K562 (cell line): Measurements from ENCODE around the gene MIS18A. TPM values are rescaled to one million over a fixed set of nuclear protein-coding genes. Genes with fewer than 3 reads are reported as not detected.

Source experiments
- ATAC-seq: fragments of 200-7000 bp; cut with Tn5 transposase; 3 replicates; pipeline ENCODE4 v1.9.1; 2020; ENCODE audit warnings: moderate library complexity
- BruUV-seq: library from RNA; stranded (reverse); fragments of 400-500 nt; replicated peaks from 2 replicates; lab custom pipeline; 2021; lab: Mats Ljungman, UMichigan
- CTCF ChIA-PET: fragments of 300-600 bp; formaldehyde crosslinking; extraction: SDS; loops from one replicate; lab custom pipeline; 2021; ENCODE audit warnings: low intra/inter-chr PET ratio; lab: Yijun Ruan, JAX
- POLR2A ChIA-PET: fragments of 300-600, 350-650 bp; sonication (Branson Sonifier 250); formaldehyde crosslinking; extraction: SDS; loops from one replicate; lab custom pipeline; 2021; ENCODE audit warnings: antibody characterized with exemption, inconsistent platforms; lab: Yijun Ruan, JAX
- DNase-seq, 4 experiments: peaks; one replicate each; pipeline versions ENCODE4 v3.0.0 to v3.0.0-alpha.2; 2011 to 2018; ENCODE audit warnings: low spot score in 3 of 4, mixed read lengths in 3 of 4; ENCODE audit errors: extremely low read depth in 1 of 4
- FAIRE-seq: peaks from 2 replicates; lab custom pipeline; 2011; peaks lifted over from hg19 to GRCh38; lab: Jason Lieb, UNC
- H2AFZ ChIP-seq: 2 replicates; pipeline ENCODE4 v1.6.0; 2011; ENCODE audit warnings: low read depth, low read length, control low read depth, inconsistent platforms
- H3K27ac ChIP-seq: fragments of 200-600 bp; 3 replicates; pipeline ENCODE4 v1.8.0; 2011; ENCODE audit warnings: low read depth, mild to moderate bottlenecking, control low read depth, inconsistent platforms, low read length, moderate library complexity, mixed read lengths; ENCODE audit errors: extremely low read depth
- H3K27me3 ChIP-seq, 2 experiments: fragments of 300-600 bp in 1 of 2; 2 replicates in 1 of 2; 3 replicates in 1 of 2; pipeline versions ENCODE4 v1.6.0 to v1.8.0; 2011; ENCODE audit warnings: inconsistent platforms in 2 of 2, low read length in 2 of 2, mild to moderate bottlenecking in 1 of 2, mixed read lengths in 1 of 2, moderate library complexity in 1 of 2; ENCODE audit not compliant: control insufficient read depth in 2 of 2, insufficient read depth in 2 of 2
- H3K36me3 ChIP-seq: fragments of 300-600 bp; 3 replicates; pipeline ENCODE4 v1.8.0; 2011; ENCODE audit warnings: mild to moderate bottlenecking, low read length, inconsistent platforms; ENCODE audit not compliant: control insufficient read depth, insufficient read depth
- H3K4me1 ChIP-seq, 2 experiments: fragments of 200-600 bp in 1 of 2; replicated peaks in 1 of 2; 2 replicates in 1 of 2; 3 replicates in 1 of 2; pipeline versions ENCODE4 v1.5.1 to v1.8.0; 2011; ENCODE audit warnings: inconsistent platforms in 2 of 2, low read length in 2 of 2, mild to moderate bottlenecking in 1 of 2, mixed read lengths in 1 of 2, moderate library complexity in 1 of 2; ENCODE audit not compliant: control insufficient read depth in 2 of 2, insufficient read depth in 2 of 2
- H3K4me2 ChIP-seq: 2 replicates; pipeline ENCODE4 v1.6.1; 2011; ENCODE audit warnings: low read length, control low read depth, inconsistent platforms, mixed read lengths; ENCODE audit not compliant: insufficient read depth
- H3K4me3 ChIP-seq: fragments of 200-600 bp; sonication (generic), shearing (Covaris generic); 2 replicates; pipeline ENCODE4 v1.5.1; 2016; ENCODE audit warnings: control low read depth, inconsistent platforms
- H3K79me2 ChIP-seq: fragments of 200-600 bp; 3 replicates; pipeline ENCODE4 v1.8.0; 2011; ENCODE audit warnings: low read length, inconsistent platforms; ENCODE audit not compliant: control insufficient read depth, insufficient read depth
- H3K9ac ChIP-seq, 2 experiments: 2 replicates each; pipeline versions ENCODE4 v1.6.0 to v1.6.1; 2011; ENCODE audit warnings: low read depth in 2 of 2, low read length in 2 of 2, control low read depth in 1 of 2, inconsistent platforms in 1 of 2, mild to moderate bottlenecking in 1 of 2, mixed read lengths in 1 of 2; ENCODE audit not compliant: insufficient read depth in 1 of 2
- H3K9me1 ChIP-seq: one replicate; pipeline ENCODE4 v1.6.0; 2011; ENCODE audit warnings: inconsistent platforms, mild to moderate bottlenecking, low read length, moderate library complexity; ENCODE audit not compliant: control insufficient read depth, insufficient read depth
- H3K9me3 ChIP-seq: replicated peaks from 2 replicates; pipeline ENCODE4 v1.5.1; 2011; ENCODE audit warnings: low read depth, low read length, inconsistent platforms; ENCODE audit not compliant: control insufficient read depth, insufficient read depth
- H4K20me1 ChIP-seq: replicated peaks from 2 replicates; pipeline ENCODE4 v1.6.1; 2011; ENCODE audit warnings: low read length, inconsistent platforms, mixed read lengths; ENCODE audit not compliant: control insufficient read depth, insufficient read depth
- CREB1 ChIP-seq, 2 experiments: sonication (generic) in 1 of 2; formaldehyde crosslinking in 1 of 2; IDR thresholded peaks; 2 replicates each; pipeline versions ENCODE4 v1.6.1 to v1.8.0; 2012 to 2022; ENCODE audit warnings: inconsistent platforms in 1 of 2, mild to moderate bottlenecking in 1 of 2, missing genetic modification reagents in 1 of 2, moderate library complexity in 1 of 2
- DACH1 ChIP-seq: fragments of 450-650 bp; IDR thresholded peaks from 2 replicates; pipeline ENCODE4 v1.6.1; 2018; ENCODE audit not compliant: partially characterized antibody
- HDAC3 ChIP-seq: fragments of 450-650 bp; IDR thresholded peaks from 2 replicates; pipeline ENCODE4 v1.6.1; 2018; ENCODE audit warnings: borderline replicate concordance, mild to moderate bottlenecking, moderate library complexity; ENCODE audit not compliant: partially characterized antibody
- HDGF ChIP-seq: fragments of 450-650 bp; IDR thresholded peaks from 2 replicates; pipeline ENCODE4 v1.6.1; 2016
- HNRNPH1 ChIP-seq: fragments of 200-400 bp; formaldehyde crosslinking; optimal IDR thresholded peaks from 2 replicates; pipeline ENCODE3; 2017; ENCODE audit warnings: low read depth, mild to moderate bottlenecking, low read length, moderate library complexity
- PHF8 ChIP-seq: fragments of 200-600 bp; sonication (generic); IDR thresholded peaks from 2 replicates; pipeline ENCODE4 v1.6.1; 2012; ENCODE audit warnings: mixed run types, mild to moderate bottlenecking, inconsistent platforms, low read length, moderate library complexity, borderline replicate concordance
- POLR2AphosphoS5 ChIP-seq: IDR thresholded peaks from 2 replicates; pipeline ENCODE4 v1.6.1; 2011; ENCODE audit warnings: mild to moderate bottlenecking, low read depth, low read length, moderate library complexity; ENCODE audit not compliant: control insufficient read depth, insufficient read depth
- PRMT5 ChIP-seq: sonication (generic); formaldehyde crosslinking; IDR thresholded peaks from 2 replicates; pipeline ENCODE4 v1.5.0; 2020; ENCODE audit warnings: missing genetic modification reagents
- RAD51 ChIP-seq: fragments of 450-650 bp; IDR thresholded peaks from 2 replicates; pipeline ENCODE4 v1.7.1; 2016; ENCODE audit warnings: low read depth, mild to moderate bottlenecking, borderline replicate concordance
- THRAP3 ChIP-seq: fragments of 450-650 bp; IDR thresholded peaks from 2 replicates; pipeline ENCODE4 v1.6.1; 2016; ENCODE audit warnings: mild to moderate bottlenecking, inconsistent platforms, borderline replicate concordance
- ZFP36 ChIP-seq: fragments of 150-350 bp; IDR thresholded peaks from 2 replicates; pipeline ENCODE4 v1.6.1; 2018; ENCODE audit warnings: low read length, low read depth; ENCODE audit not compliant: partially characterized antibody
- ZNF121 ChIP-seq: sonication (generic); formaldehyde crosslinking; conservative IDR thresholded peaks from 2 replicates; pipeline ENCODE4 v1.8.0; 2022; ENCODE audit warnings: missing genetic modification reagents
- ZNF444 ChIP-seq: fragments of 250-450 bp; sonication (Bioruptor Pico); IDR thresholded peaks from 2 replicates; pipeline ENCODE4 v1.4.0; 2020; ENCODE audit warnings: mild to moderate bottlenecking, moderate library complexity
- ZNF589 ChIP-seq: fragments of 200-800 bp; sonication (Bioruptor generic); IDR thresholded peaks from 2 replicates; pipeline ENCODE4 v1.6.1; 2016; ENCODE audit warnings: low read depth, missing genetic modification characterization, missing compliant biosample characterization
- ZNF778 ChIP-seq: fragments of 450-650 bp; formaldehyde crosslinking; IDR thresholded peaks from 2 replicates; pipeline ENCODE4 v1.4.0; 2020; ENCODE audit warnings: mild to moderate bottlenecking, moderate library complexity
- WGBS: fragments of 100-300 bp; shearing (Covaris generic); methylation state at CpG from one replicate; pipeline ENCODE4 v1.1.6; 2016; ENCODE audit warnings: low coverage, mixed read lengths; ENCODE audit not compliant: insufficient coverage; ENCODE audit errors: missing lambda C conversion rate; 5-methylcytosine and 5-hydroxymethylcytosine counted together
- in situ Hi-C: fragments of 300-500 bp; cut with MboI; formaldehyde crosslinking; loops from 4 replicates; pipeline ENCODE4 v1.15.0; 2018; ENCODE audit warnings: inconsistent platforms, mixed read lengths
- intact Hi-C: fragments of 100-400 bp; cut with micrococcal nuclease; formaldehyde crosslinking; loops from 2 replicates; pipeline ENCODE4 v1.14.2; 2022
- polyA plus RNA-seq, 8 experiments: library from polyadenylated mRNA; depleted of rRNA in 4 of 8; stranded (reverse) in 5 of 8; unstranded in 3 of 8; fragments of >200 nt; fragmentation: Nextera tagmentation in 2 of 8; fragmentation: Illumina TruSeq in 1 of 8; extraction: Ambion mirVana in 2 of 8; extraction: Trizol in 1 of 8; gene quantifications; 2 replicates each; pipeline versions ENCODE4 v1.2.1 to v1.2.3, GENCODE V29; 2011 to 2014; ENCODE audit warnings: inconsistent platforms in 1 of 8, missing spikeins in 1 of 8
- total RNA-seq, 7 experiments: library from RNA; depleted of rRNA in 6 of 7; stranded (reverse); fragments of >200 nt in 6 of 7; fragmentation: Illumina TruSeq in 2 of 7; extraction: Trizol in 2 of 7; gene quantifications; 2 replicates each; pipeline versions ENCODE4 v1.2.1 to v1.2.3, GENCODE V29; 2011 to 2021; ENCODE audit warnings: low replicate concordance in 1 of 7
- TF ChIP-seq, protein P1 (sequence below): fragments of 250-450 bp; sonication (Bioruptor Pico); IDR thresholded peaks from 2 replicates; pipeline ENCODE4 v1.9.0; 2021; ENCODE audit warnings: mild to moderate bottlenecking, inconsistent platforms
- TF ChIP-seq, protein P2 (sequence below): sonication (generic); formaldehyde crosslinking; IDR thresholded peaks from 2 replicates; pipeline ENCODE4 v1.8.0; 2022; ENCODE audit warnings: missing genetic modification reagents, mild to moderate bottlenecking, borderline replicate concordance
- TF ChIP-seq, protein P3 (sequence below): fragments of 250-450 bp; sonication (Bioruptor Pico); IDR thresholded peaks from 2 replicates; pipeline ENCODE4 v1.5.1; 2021; ENCODE audit warnings: mild to moderate bottlenecking

MIS18A gene
- total and polyA plus RNA-seq, 9 of the 15 experiments (the other 6 are each of a cell fraction or from before 2014, with no cell fraction given) = 17.7 to 75.3 (median 60.3) TPM

DNA sequence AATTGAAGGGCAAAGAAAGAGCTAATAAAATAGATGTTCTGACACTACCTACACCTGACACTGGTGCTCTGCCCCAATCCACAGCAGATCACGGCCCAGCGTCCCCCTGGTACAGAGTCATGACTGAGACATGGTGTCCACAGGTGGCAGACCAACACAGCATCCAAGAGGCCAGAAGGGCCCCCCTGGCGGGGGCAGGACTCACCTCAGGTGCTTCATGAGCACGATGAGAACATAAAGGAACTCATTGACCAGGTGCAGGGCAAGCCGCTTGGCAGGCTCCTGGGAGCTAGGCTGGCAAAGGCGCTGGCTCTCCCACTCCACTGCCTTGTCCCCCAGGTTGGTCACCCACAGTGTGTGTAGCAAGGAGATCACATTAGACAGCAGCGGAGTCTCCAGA lies 40.2 kb upstream of the MIS18A start:
- H4K20me1 ChIP-seq = 0 out of 2 replicates have a peak, but pooled peaks cover 4% of the 10 kb centered on the region
- H3K4me3 ChIP-seq = no peak overlapping the region
- FAIRE-seq (no peak), ATAC-seq (no peak), DNase-seq (no peak)
- peaks cover 97% of the 10 kb centered on the region for H3K36me3 ChIP-seq
- no peaks in the 10 kb centered on the region for H3K79me2 ChIP-seq
- H2AFZ ChIP-seq = no peak overlapping the region
- intact Hi-C loops = no loop called here
- 90% methylated on average over 7 of the region's 7 CpGs for WGBS
- in situ Hi-C loops = no loop called here
- H3K9me3 ChIP-seq = no peaks in the 10 kb centered on the region
- H3K9me1 ChIP-seq = no peaks in the 10 kb centered on the region
- ChIA-PET CTCF (no interaction called here), POLR2A (no interaction called here)
- H3K4me2 ChIP-seq = no peak overlapping the region
- H3K27me3 ChIP-seq = no peaks in the 10 kb centered on the region
- BruUV-seq = no TSS peak
- H3K27ac ChIP-seq = no peak overlapping the region
- H3K9ac ChIP-seq = peak overlapping the region in 1 of 2 experiments; percentile 61; a peak in 2 of 4 replicates
- H3K4me1 ChIP-seq = peaks cover 0 to 7% of the 10 kb centered on the region in 2 experiments; a peak in 1 of 5 replicates
- TF ChIP-seq HDGF (no peak), DACH1 (no peak), ZNF589 (no peak), HNRNPH1 (no peak), CREB1 (IDR thresholded peaks at IDR 0.05) (no peak), CREB1 (CRISPR knock-in tag; IDR thresholded peaks at IDR 0.05) (no peak), ZNF121 (CRISPR knock-in tag) (no peak), ZNF444 (CRISPR knock-in tag) (no peak), POLR2AphosphoS5 (no peak), PHF8 (no peak), RAD51 (no peak), PRMT5 (CRISPR knock-in tag) (no peak), HDAC3 (no peak), ZNF778 (CRISPR knock-in tag) (no peak), ZFP36 (no peak), THRAP3 (no peak)
- TF ChIP-seq, protein P1, sequence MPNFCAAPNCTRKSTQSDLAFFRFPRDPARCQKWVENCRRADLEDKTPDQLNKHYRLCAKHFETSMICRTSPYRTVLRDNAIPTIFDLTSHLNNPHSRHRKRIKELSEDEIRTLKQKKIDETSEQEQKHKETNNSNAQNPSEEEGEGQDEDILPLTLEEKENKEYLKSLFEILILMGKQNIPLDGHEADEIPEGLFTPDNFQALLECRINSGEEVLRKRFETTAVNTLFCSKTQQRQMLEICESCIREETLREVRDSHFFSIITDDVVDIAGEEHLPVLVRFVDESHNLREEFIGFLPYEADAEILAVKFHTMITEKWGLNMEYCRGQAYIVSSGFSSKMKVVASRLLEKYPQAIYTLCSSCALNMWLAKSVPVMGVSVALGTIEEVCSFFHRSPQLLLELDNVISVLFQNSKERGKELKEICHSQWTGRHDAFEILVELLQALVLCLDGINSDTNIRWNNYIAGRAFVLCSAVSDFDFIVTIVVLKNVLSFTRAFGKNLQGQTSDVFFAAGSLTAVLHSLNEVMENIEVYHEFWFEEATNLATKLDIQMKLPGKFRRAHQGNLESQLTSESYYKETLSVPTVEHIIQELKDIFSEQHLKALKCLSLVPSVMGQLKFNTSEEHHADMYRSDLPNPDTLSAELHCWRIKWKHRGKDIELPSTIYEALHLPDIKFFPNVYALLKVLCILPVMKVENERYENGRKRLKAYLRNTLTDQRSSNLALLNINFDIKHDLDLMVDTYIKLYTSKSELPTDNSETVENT (CRISPR knock-in tag) = no peak
- TF ChIP-seq, protein P2, sequence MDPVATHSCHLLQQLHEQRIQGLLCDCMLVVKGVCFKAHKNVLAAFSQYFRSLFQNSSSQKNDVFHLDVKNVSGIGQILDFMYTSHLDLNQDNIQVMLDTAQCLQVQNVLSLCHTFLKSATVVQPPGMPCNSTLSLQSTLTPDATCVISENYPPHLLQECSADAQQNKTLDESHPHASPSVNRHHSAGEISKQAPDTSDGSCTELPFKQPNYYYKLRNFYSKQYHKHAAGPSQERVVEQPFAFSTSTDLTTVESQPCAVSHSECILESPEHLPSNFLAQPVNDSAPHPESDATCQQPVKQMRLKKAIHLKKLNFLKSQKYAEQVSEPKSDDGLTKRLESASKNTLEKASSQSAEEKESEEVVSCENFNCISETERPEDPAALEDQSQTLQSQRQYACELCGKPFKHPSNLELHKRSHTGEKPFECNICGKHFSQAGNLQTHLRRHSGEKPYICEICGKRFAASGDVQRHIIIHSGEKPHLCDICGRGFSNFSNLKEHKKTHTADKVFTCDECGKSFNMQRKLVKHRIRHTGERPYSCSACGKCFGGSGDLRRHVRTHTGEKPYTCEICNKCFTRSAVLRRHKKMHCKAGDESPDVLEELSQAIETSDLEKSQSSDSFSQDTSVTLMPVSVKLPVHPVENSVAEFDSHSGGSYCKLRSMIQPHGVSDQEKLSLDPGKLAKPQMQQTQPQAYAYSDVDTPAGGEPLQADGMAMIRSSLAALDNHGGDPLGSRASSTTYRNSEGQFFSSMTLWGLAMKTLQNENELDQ = no peak
- TF ChIP-seq, protein P3, sequence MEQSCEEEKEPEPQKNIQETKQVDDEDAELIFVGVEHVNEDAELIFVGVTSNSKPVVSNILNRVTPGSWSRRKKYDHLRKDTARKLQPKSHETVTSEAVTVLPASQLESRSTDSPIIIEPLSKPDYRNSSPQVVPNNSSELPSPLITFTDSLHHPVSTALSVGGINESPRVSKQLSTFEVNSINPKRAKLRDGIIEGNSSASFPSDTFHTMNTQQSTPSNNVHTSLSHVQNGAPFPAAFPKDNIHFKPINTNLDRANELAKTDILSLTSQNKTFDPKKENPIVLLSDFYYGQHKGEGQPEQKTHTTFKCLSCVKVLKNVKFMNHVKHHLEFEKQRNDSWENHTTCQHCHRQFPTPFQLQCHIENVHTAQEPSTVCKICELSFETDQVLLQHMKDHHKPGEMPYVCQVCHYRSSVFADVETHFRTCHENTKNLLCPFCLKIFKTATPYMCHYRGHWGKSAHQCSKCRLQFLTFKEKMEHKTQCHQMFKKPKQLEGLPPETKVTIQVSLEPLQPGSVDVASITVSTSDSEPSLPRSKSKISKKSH (CRISPR knock-in tag) = no peak
